Endothelial cell of umbilical vein (primary cell): ENCODE results near the gene NOTCH1. TPM values are rescaled to one million over a fixed set of nuclear protein-coding genes. Genes with fewer than 3 reads are reported as not detected.

ENCODE experiments used
- BruUV-seq: library from RNA; stranded (reverse); fragments of 400-500 nt; replicated peaks from 2 replicates; lab custom pipeline; 2021; lab: Mats Ljungman, UMichigan
- CTCF ChIA-PET: fragments of 300-600, 350-600 bp; sonication (Branson Sonifier 250); formaldehyde crosslinking; loops from one replicate; lab custom pipeline; 2021; ENCODE audit warnings: antibody characterized with exemption, inconsistent platforms; lab: Charles Lee
- POLR2A ChIA-PET: fragments of 300-600, 350-600 bp; sonication (Branson Sonifier 250); formaldehyde crosslinking; loops from one replicate; lab custom pipeline; 2021; ENCODE audit warnings: antibody characterized with exemption, inconsistent platforms; lab: Charles Lee
- DNase-seq: peaks from one replicate; pipeline ENCODE4 v3.0.0-alpha.2; 2011; ENCODE audit warnings: low read depth, low spot score
- FAIRE-seq: peaks from 2 replicates; lab custom pipeline; 2011; peaks lifted over from hg19 to GRCh38; lab: Jason Lieb, UNC
- H2AFZ ChIP-seq: 2 replicates; pipeline ENCODE4 v1.6.0; 2012; ENCODE audit warnings: low read depth, low read length, control low read depth, inconsistent platforms
- H3K27ac ChIP-seq: 2 replicates; pipeline ENCODE4 v1.5.1; 2011; ENCODE audit warnings: low read depth, mild to moderate bottlenecking, control low read depth, low read length, moderate library complexity; ENCODE audit not compliant: insufficient read depth
- H3K27me3 ChIP-seq, 2 experiments: 2 replicates each; pipeline versions ENCODE4 v1.6.0 to v1.6.1; 2011; ENCODE audit warnings: low read length in 2 of 2, mixed read lengths in 1 of 2; ENCODE audit not compliant: control insufficient read depth in 2 of 2, insufficient read depth in 2 of 2
- H3K36me3 ChIP-seq, 2 experiments: 2 replicates in 1 of 2; 3 replicates in 1 of 2; pipeline ENCODE4 v1.5.1; 2011; ENCODE audit warnings: low read length in 2 of 2, mild to moderate bottlenecking in 1 of 2, moderate library complexity in 1 of 2; ENCODE audit not compliant: control insufficient read depth in 2 of 2, insufficient read depth in 2 of 2; ENCODE audit errors: extremely low read depth in 1 of 2
- H3K4me1 ChIP-seq: 3 replicates; pipeline ENCODE4 v1.5.1; 2011; ENCODE audit warnings: mild to moderate bottlenecking, low read length; ENCODE audit not compliant: control insufficient read depth, insufficient read depth; ENCODE audit errors: extremely low read depth
- H3K4me2 ChIP-seq: 2 replicates; pipeline ENCODE4 v1.6.1; 2011; ENCODE audit warnings: low read length, control low read depth, mixed read lengths; ENCODE audit not compliant: insufficient read depth
- H3K4me3 ChIP-seq, 3 experiments: fragments of 200-600 bp in 1 of 3; sonication (generic), shearing (Covaris generic) in 1 of 3; replicated peaks in 1 of 3; 2 replicates each; pipeline ENCODE4 v1.5.1; 2011 to 2016; ENCODE audit warnings: control low read depth in 3 of 3, low read length in 3 of 3, mild to moderate bottlenecking in 2 of 3, inconsistent platforms in 1 of 3, low read depth in 1 of 3, moderate library complexity in 1 of 3; ENCODE audit not compliant: insufficient read depth in 1 of 3
- H3K79me2 ChIP-seq: 2 replicates; pipeline ENCODE4 v1.6.0; 2012; ENCODE audit warnings: low read length, inconsistent platforms; ENCODE audit not compliant: control insufficient read depth, insufficient read depth
- H3K9ac ChIP-seq: replicated peaks from 2 replicates; pipeline ENCODE3; 2011; ENCODE audit warnings: low read length, control low read depth; ENCODE audit not compliant: insufficient read depth; ENCODE audit errors: extremely low read depth
- H3K9me1 ChIP-seq: replicated peaks from 3 replicates; pipeline ENCODE4 v1.6.0; 2011; ENCODE audit warnings: mild to moderate bottlenecking, low read length; ENCODE audit not compliant: control insufficient read depth, insufficient read depth; ENCODE audit errors: extremely low read depth
- H3K9me3 ChIP-seq: replicated peaks from 2 replicates; pipeline ENCODE4 v1.5.1; 2012; ENCODE audit warnings: low read length, inconsistent platforms; ENCODE audit not compliant: control insufficient read depth, insufficient read depth
- H4K20me1 ChIP-seq: replicated peaks from 2 replicates; pipeline ENCODE3; 2011; ENCODE audit warnings: mild to moderate bottlenecking, low read length; ENCODE audit not compliant: control insufficient read depth, insufficient read depth; ENCODE audit errors: extremely low read depth
- CTCF ChIP-seq, 2 donors: IDR thresholded peaks; 1 replicate in 1 of 2; 2 replicates in 1 of 2; pipeline ENCODE4 v1.5.1; 2011; ENCODE audit warnings: low read length in 2 of 2, mild to moderate bottlenecking in 2 of 2, moderate library complexity in 2 of 2, control low read depth in 1 of 2, inconsistent platforms in 1 of 2, low read depth in 1 of 2; ENCODE audit not compliant: insufficient read depth in 1 of 2; ENCODE audit errors: extremely low read depth in 1 of 2
- EZH2 ChIP-seq: IDR thresholded peaks from 2 replicates; pipeline ENCODE4 v1.6.1; 2012; ENCODE audit warnings: borderline replicate concordance, low read depth, mild to moderate bottlenecking, moderate library complexity, low read length, inconsistent platforms; ENCODE audit not compliant: severe bottlenecking
- FOS ChIP-seq: IDR thresholded peaks from 2 replicates; pipeline ENCODE4 v1.6.1; 2011; ENCODE audit warnings: mild to moderate bottlenecking, low read length, moderate library complexity, borderline replicate concordance; ENCODE audit not compliant: insufficient read depth
- GATA2 ChIP-seq: IDR thresholded peaks from 2 replicates; pipeline ENCODE4 v1.7.0; 2011; ENCODE audit warnings: low read depth, mild to moderate bottlenecking, moderate library complexity, mixed read lengths, low read length; ENCODE audit not compliant: insufficient read length, insufficient read depth
- JUN ChIP-seq: IDR thresholded peaks from 2 replicates; pipeline ENCODE4 v1.6.1; 2011; ENCODE audit warnings: borderline replicate concordance, low read depth; ENCODE audit not compliant: insufficient read length, insufficient read depth
- MAX ChIP-seq: IDR thresholded peaks from 2 replicates; pipeline ENCODE4 v1.6.1; 2011; ENCODE audit not compliant: insufficient read depth, insufficient read length
- MYC ChIP-seq: IDR thresholded peaks from one replicate; pipeline ENCODE4 v1.6.1; 2011; ENCODE audit warnings: mild to moderate bottlenecking, low read depth, low read length
- POLR2A ChIP-seq: IDR thresholded peaks from 2 replicates; pipeline ENCODE4 v1.6.1; 2012; ENCODE audit warnings: low read depth, mild to moderate bottlenecking, control low read depth, low read length
- POLR2AphosphoS5 ChIP-seq: IDR thresholded peaks from 2 replicates; pipeline ENCODE4 v1.6.1; 2012; ENCODE audit warnings: low read depth, mild to moderate bottlenecking, control low read depth, low read length, moderate library complexity; ENCODE audit not compliant: insufficient read depth
- dilution Hi-C: fragments of 300-500 bp; cut with MboI; formaldehyde crosslinking; loops from one replicate; pipeline ENCODE4 v1.15.0; 2019; ENCODE audit warnings: low sequenced_read_pairs; ENCODE audit not compliant: extremely low pct_ligation_motif_present
- intact Hi-C: fragments of 100-400 bp; cut with micrococcal nuclease; formaldehyde crosslinking; loops from one replicate; pipeline ENCODE4 v1.10.0; 2022
- polyA plus RNA-seq, 4 experiments: library from polyadenylated mRNA; depleted of rRNA in 3 of 4; stranded (reverse) in 3 of 4; unstranded in 1 of 4; fragments of >200 nt; gene quantifications; 2 replicates each; pipeline versions ENCODE4 v1.2.1 to v1.2.3, GENCODE V29; 2011 to 2012; ENCODE audit warnings: missing spikeins in 1 of 4
- total RNA-seq: library from RNA; stranded (reverse); gene quantifications from 2 replicates; pipeline ENCODE4 v1.2.3, GENCODE V29; 2021

NOTCH1 gene
- total and polyA plus RNA-seq, 2 donors (not counting 3 experiments of a cell fraction or from before 2014, with no cell fraction given): 31.7 to 153 TPM

GRCh38 chr9:136494531-136495215 is 51.2 kb downstream of the NOTCH1 start:
- Histone ChIP-seq H3K36me3 (peaks cover 23 to 45% of the 10 kb centered on the region in 2 experiments), H2AFZ (no peak overlapping the region), H3K79me2 (no peaks in the 10 kb centered on the region), H3K4me3 (no peak overlapping the region), H3K4me2 (no peak overlapping the region), H3K9ac (no peak overlapping the region), H3K4me1 (no peaks in the 10 kb centered on the region), H3K9me3 (no peaks in the 10 kb centered on the region), H3K9me1 (no peaks in the 10 kb centered on the region), H3K27me3 (no peaks in the 10 kb centered on the region), H4K20me1 (peaks cover 2% of the 10 kb centered on the region), H3K27ac (no peak overlapping the region)
- FAIRE-seq (no peak), DNase-seq (no peak)
- TF ChIP-seq MYC (no peak), POLR2A (no peak), JUN (no peak), POLR2AphosphoS5 (no peak)
- CTCF ChIA-PET: no interaction called here
- POLR2A ChIA-PET: no interaction called here
- dilution Hi-C loops (no loop called here), intact Hi-C loops (no loop called here)
- BruUV-seq: no TSS peak

- no peaks in the 10 kb centered on the region for H3K27me3 ChIP-seq
- peaks cover 2% of the 10 kb centered on the region for H4K20me1 ChIP-seq
- H3K79me2 ChIP-seq: no peaks in the 10 kb centered on the region
- H3K9me3 ChIP-seq: no peaks in the 10 kb centered on the region
- BruUV-seq: no TSS peak
- dilution Hi-C loops (no loop called here), intact Hi-C loops (no loop called here)
- DNase-seq: no peak
- no peak overlapping the region for H2AFZ ChIP-seq
- no peak for TF ChIP-seq CTCF (IDR thresholded peaks at IDR 0.05; ENCODE audit: extremely low read depth in 1 of 2, insufficient read depth in 1 of 2, low read depth in 1 of 2, low read length in 2 of 2)
- TF ChIP-seq EZH2: no peak
- TF ChIP-seq GATA2: no peak
- no peak for TF ChIP-seq JUN
- no peak for TF ChIP-seq MAX
- no peak for TF ChIP-seq FOS
- TF ChIP-seq MYC: no peak
- TF ChIP-seq POLR2A: no peak
- no peak for TF ChIP-seq POLR2AphosphoS5
- H3K4me1 ChIP-seq: no peaks in the 10 kb centered on the region
- no peaks in the 10 kb centered on the region for H3K9me1 ChIP-seq
- no peak overlapping the region for H3K4me3 ChIP-seq
- H3K36me3 ChIP-seq: peaks cover 18 to 40% of the 10 kb centered on the region in 2 experiments
- H3K9ac ChIP-seq: no peak overlapping the region
- no peak overlapping the region for H3K27ac ChIP-seq
- ChIA-PET POLR2A (no interaction called here), CTCF (no interaction called here)
- no peak overlapping the region for H3K4me2 ChIP-seq
- no peak for FAIRE-seq
Observed at GRCh38 chr9:136494012-136494411, 51.8 kb downstream of the NOTCH1 start.
